Mesendoderm (in vitro differentiated cells): ENCODE measurements around the gene NMU.

Experiments
- DNase-seq: peaks from one replicate; pipeline ENCODE4 v3.0.0; 2013
- H2AK5ac ChIP-seq: 2 replicates; pipeline ENCODE4 v1.6.1; 2013; ENCODE audit warnings: low read length, inconsistent platforms
- H2BK120ac ChIP-seq: 2 replicates; pipeline ENCODE4 v1.6.1; 2013; ENCODE audit warnings: low read depth, mild to moderate bottlenecking, low read length, moderate library complexity, mixed read lengths
- H2BK15ac ChIP-seq: replicated peaks from 2 replicates; pipeline ENCODE4 v1.6.1; 2013; ENCODE audit warnings: low read depth, mild to moderate bottlenecking, moderate library complexity
- H2BK5ac ChIP-seq: 2 replicates; pipeline ENCODE4 v1.6.1; 2013; ENCODE audit warnings: low read length, inconsistent platforms
- H3K18ac ChIP-seq: 2 replicates; pipeline ENCODE4 v1.6.1; 2013; ENCODE audit warnings: mild to moderate bottlenecking, low read length, mixed read lengths
- H3K23ac ChIP-seq: one replicate; pipeline ENCODE4 v1.6.1; 2013; ENCODE audit warnings: low read length
- H3K27ac ChIP-seq: 2 replicates; pipeline ENCODE4 v1.5.1; 2013; ENCODE audit warnings: low read depth, mild to moderate bottlenecking, inconsistent platforms, low read length, moderate library complexity
- H3K27me3 ChIP-seq: 2 replicates; pipeline ENCODE4 v1.6.1; 2013; ENCODE audit warnings: low read length, control low read depth, mild to moderate bottlenecking, inconsistent platforms; ENCODE audit not compliant: insufficient read depth, poor library complexity
- H3K36me3 ChIP-seq: 2 replicates; pipeline ENCODE4 v1.6.1; 2013; ENCODE audit warnings: low read length, inconsistent platforms; ENCODE audit not compliant: control insufficient read depth, insufficient read depth
- H3K4ac ChIP-seq: one replicate; pipeline ENCODE4 v1.6.1; 2013; ENCODE audit warnings: low read depth, mild to moderate bottlenecking, low read length, moderate library complexity
- H3K4me1 ChIP-seq: 2 replicates; pipeline ENCODE4 v1.6.1; 2013; ENCODE audit warnings: low read depth, low read length, inconsistent platforms; ENCODE audit not compliant: control insufficient read depth
- H3K4me2 ChIP-seq: 2 replicates; pipeline ENCODE4 v1.6.1; 2013; ENCODE audit warnings: low read length
- H3K4me3 ChIP-seq: 2 replicates; pipeline ENCODE4 v1.5.1; 2013; ENCODE audit warnings: mild to moderate bottlenecking, low read length
- H3K56ac ChIP-seq: one replicate; pipeline ENCODE4 v1.6.1; 2013; ENCODE audit warnings: low read length
- H3K79me1 ChIP-seq: 2 replicates; pipeline ENCODE4 v1.6.1; 2013; ENCODE audit warnings: low read length, inconsistent platforms
- H3K79me2 ChIP-seq: 2 replicates; pipeline ENCODE4 v1.6.1; 2013; ENCODE audit warnings: mild to moderate bottlenecking, low read length; ENCODE audit not compliant: control insufficient read depth, insufficient read depth
- H3K9ac ChIP-seq: 2 replicates; pipeline ENCODE4 v1.6.1; 2013; ENCODE audit warnings: low read length, inconsistent platforms
- H4K5ac ChIP-seq: one replicate; pipeline ENCODE4 v1.6.1; 2013; ENCODE audit warnings: low read length
- H4K8ac ChIP-seq: one replicate; pipeline ENCODE4 v1.6.1; 2013; ENCODE audit warnings: low read depth, mild to moderate bottlenecking, control low read depth, low read length, moderate library complexity
- WGBS: extraction: QIAGEN DNeasy Blood & Tissue Kit; methylation state at CpG from one replicate; pipeline ENCODE4 v1.1.7; 2013; ENCODE audit warnings: low lambda C conversion rate, missing lambda C conversion rate; ENCODE audit not compliant: insufficient coverage; ENCODE audit errors: extremely low coverage; 5-methylcytosine and 5-hydroxymethylcytosine counted together

Gene NMU

DNA sequence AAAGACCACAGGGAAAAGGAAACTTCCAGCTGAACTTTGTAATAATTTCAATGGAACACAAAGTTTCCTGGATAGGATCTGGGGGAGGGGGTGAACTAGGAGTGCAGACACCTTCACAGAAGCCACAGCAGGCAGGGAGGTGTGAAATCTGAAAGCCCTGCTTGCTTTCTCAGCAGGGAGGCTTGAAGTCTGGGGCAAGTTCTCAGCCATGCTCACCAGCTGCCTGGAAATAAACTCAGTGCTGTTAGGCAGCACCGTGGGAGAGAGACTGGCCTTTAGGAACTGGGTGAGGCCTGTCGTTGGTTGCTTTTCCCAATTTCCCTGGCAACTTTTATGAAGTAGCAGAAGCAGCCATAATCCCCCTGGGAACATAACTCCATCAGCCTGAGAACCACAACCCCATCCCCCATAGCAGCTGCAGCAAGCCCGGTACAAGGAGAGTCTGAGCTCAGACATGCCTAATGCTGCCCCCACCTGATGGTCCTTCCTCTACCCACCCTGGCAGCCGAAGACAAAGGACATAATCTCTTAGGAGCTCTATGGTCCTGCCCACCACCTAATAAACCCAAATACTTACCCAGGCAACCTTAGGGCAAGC lies 39.2 kb upstream of the NMU start:
- H2BK120ac ChIP-seq = no peak overlapping the region

DNA sequence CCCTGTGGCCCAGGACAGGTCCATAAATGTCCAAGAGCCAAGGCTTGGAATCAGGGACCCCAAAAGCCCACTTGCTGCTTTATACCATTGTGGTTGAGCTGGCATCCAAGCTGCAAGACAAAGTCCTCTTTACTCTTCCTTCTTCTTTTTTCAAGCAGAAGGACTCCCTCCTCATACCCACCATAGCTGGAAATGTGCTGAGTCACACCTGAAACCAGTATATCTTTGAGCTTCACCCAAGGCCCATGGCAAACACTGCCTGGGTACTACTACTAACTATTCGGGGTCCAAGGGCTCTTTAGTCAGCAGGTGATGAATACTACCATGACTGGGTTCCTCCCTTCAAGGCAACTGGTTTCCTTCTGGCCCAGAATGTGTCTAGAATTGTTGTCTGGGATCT lies 37.3 kb upstream of the NMU start:
- no peak overlapping the region for H3K9ac ChIP-seq
- no peak overlapping the region for H2BK120ac ChIP-seq
- no peak for DNase-seq
- no peak overlapping the region for H2AK5ac ChIP-seq
- H3K4me2 ChIP-seq = no peak overlapping the region
- no peak overlapping the region for H3K18ac ChIP-seq
- H3K4ac ChIP-seq = no peak overlapping the region
- no peaks in the 10 kb centered on the region for H3K79me2 ChIP-seq
- no peak overlapping the region for H2BK5ac ChIP-seq
- H3K36me3 ChIP-seq = no peaks in the 10 kb centered on the region
- H3K27me3 ChIP-seq = no peaks in the 10 kb centered on the region
- H2BK15ac ChIP-seq = no peak overlapping the region
- no peak overlapping the region for H4K8ac ChIP-seq
- H3K27ac ChIP-seq = no peak overlapping the region
- H3K4me1 ChIP-seq = peaks cover 11% of the 10 kb centered on the region
- H4K5ac ChIP-seq = no peak overlapping the region
- no peak overlapping the region for H3K56ac ChIP-seq
- no peak overlapping the region for H3K4me3 ChIP-seq
- H3K23ac ChIP-seq = no peak overlapping the region
- no CpG with 5 or more reads among the region's 1 CpG for WGBS
- no peaks in the 10 kb centered on the region for H3K79me1 ChIP-seq

More for the DNA sequence above, 39.2 kb upstream of the NMU start:
- peak overlapping the region; percentile 39 for H3K27ac ChIP-seq
- peak overlapping the region; percentile 17 for H3K23ac ChIP-seq
- H3K4ac ChIP-seq = peak overlapping the region; percentile 39
- peak overlapping the region; percentile 39 for H3K18ac ChIP-seq
- DNase-seq = peak; percentile 71
- no peak overlapping the region for H4K5ac ChIP-seq
- H2BK5ac ChIP-seq = peak overlapping the region; percentile 78
- peak overlapping the region; percentile 21 for H3K9ac ChIP-seq
- no peak overlapping the region for H3K4me2 ChIP-seq
- H3K56ac ChIP-seq = peak overlapping the region; percentile 62
- WGBS = no CpG with 5 or more reads among the region's 4 CpGs
- no peaks in the 10 kb centered on the region for H3K79me2 ChIP-seq
- H3K4me3 ChIP-seq = no peak overlapping the region
- H3K4me1 ChIP-seq = peaks cover 11% of the 10 kb centered on the region
- H3K36me3 ChIP-seq = no peaks in the 10 kb centered on the region
- H3K27me3 ChIP-seq = no peaks in the 10 kb centered on the region
- no peak overlapping the region for H2BK15ac ChIP-seq
- no peak overlapping the region for H4K8ac ChIP-seq
- H2AK5ac ChIP-seq = peak overlapping the region; percentile 11
- H3K79me1 ChIP-seq = no peaks in the 10 kb centered on the region

- H2BK15ac ChIP-seq = no peak overlapping the region
- no peak overlapping the region for H3K27ac ChIP-seq
- no peak overlapping the region for H3K23ac ChIP-seq
- no peaks in the 10 kb centered on the region for H3K79me2 ChIP-seq
- peaks cover 11% of the 10 kb centered on the region for H3K4me1 ChIP-seq
- no peak overlapping the region for H3K56ac ChIP-seq
- H3K9ac ChIP-seq = no peak overlapping the region
- H2BK5ac ChIP-seq = no peak overlapping the region
- H3K4me2 ChIP-seq = no peak overlapping the region
- no peaks in the 10 kb centered on the region for H3K27me3 ChIP-seq
- no peak overlapping the region for H4K5ac ChIP-seq
- no peak overlapping the region for H2AK5ac ChIP-seq
- H3K4me3 ChIP-seq = no peak overlapping the region
- H3K36me3 ChIP-seq = no peaks in the 10 kb centered on the region
- DNase-seq = no peak
- H3K18ac ChIP-seq = no peak overlapping the region
- H3K79me1 ChIP-seq = no peaks in the 10 kb centered on the region
- H2BK120ac ChIP-seq = no peak overlapping the region
- H3K4ac ChIP-seq = no peak overlapping the region
- no peak overlapping the region for H4K8ac ChIP-seq
Observed at GRCh38 chr4:55671667-55672066, 35.6 kb upstream of the NMU start.

DNA sequence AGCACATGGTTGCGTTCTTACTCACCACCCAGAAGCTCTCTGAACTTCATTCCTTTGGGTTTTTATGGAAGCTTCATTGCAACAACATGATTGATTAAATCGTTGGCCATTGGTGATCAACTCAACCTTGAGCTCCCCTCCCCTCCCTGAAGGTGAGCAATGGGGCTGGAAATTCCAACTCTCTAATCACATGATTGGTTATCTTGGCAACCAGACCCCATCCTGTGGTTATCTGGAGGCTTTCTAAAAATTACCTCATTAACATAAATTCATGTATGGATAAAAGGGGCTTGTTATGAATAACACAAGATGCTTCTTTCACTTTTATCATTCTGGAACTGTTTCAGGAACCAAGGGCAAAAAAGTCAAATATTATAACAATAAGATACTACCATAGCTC lies 34.6 kb upstream of the NMU start:
- Histone ChIP-seq H3K23ac (no peak overlapping the region), H3K79me1 (no peaks in the 10 kb centered on the region), H3K4me2 (no peak overlapping the region), H3K56ac (no peak overlapping the region), H2BK5ac (no peak overlapping the region), H3K4me1 (peaks cover 9% of the 10 kb centered on the region), H2AK5ac (no peak overlapping the region), H3K79me2 (no peaks in the 10 kb centered on the region), H3K27ac (no peak overlapping the region), H3K27me3 (no peaks in the 10 kb centered on the region), H3K4ac (no peak overlapping the region), H2BK15ac (no peak overlapping the region), H3K18ac (no peak overlapping the region), H3K4me3 (no peak overlapping the region), H4K8ac (no peak overlapping the region), H3K36me3 (no peaks in the 10 kb centered on the region), H4K5ac (no peak overlapping the region), H2BK120ac (no peak overlapping the region), H3K9ac (no peak overlapping the region)
- WGBS = no CpG with 5 or more reads among the region's 2 CpGs
- DNase-seq = no peak

DNA sequence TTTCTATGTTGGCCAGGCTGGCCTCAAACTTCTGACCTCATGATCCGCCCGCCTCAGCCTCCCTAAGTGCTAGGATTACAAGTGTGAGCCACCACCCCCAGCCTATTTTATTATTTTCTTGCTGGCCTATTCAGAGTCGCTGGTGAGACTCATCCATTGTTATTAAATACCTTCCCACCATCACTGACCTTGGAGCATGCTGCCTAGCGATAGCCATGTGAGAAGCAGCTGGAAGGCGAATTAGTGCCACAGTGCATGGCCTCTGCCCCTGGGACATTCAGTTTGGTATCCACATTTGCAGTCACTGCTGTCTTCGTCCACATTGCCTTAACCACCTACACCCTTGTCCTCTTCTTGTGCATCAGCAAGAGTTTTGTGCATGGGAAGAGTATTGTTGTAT lies 32.4 kb upstream of the NMU start:
- Histone ChIP-seq H2BK120ac (no peak overlapping the region), H4K5ac (no peak overlapping the region), H3K27ac (no peak overlapping the region), H3K4me2 (no peak overlapping the region), H3K4me1 (no peaks in the 10 kb centered on the region), H3K9ac (no peak overlapping the region), H3K79me1 (no peaks in the 10 kb centered on the region), H4K8ac (no peak overlapping the region), H3K4me3 (no peak overlapping the region), H2BK5ac (no peak overlapping the region), H3K4ac (no peak overlapping the region), H2BK15ac (no peak overlapping the region), H3K79me2 (no peaks in the 10 kb centered on the region), H3K23ac (no peak overlapping the region), H3K56ac (no peak overlapping the region), H3K27me3 (no peaks in the 10 kb centered on the region), H3K36me3 (no peaks in the 10 kb centered on the region), H2AK5ac (no peak overlapping the region), H3K18ac (no peak overlapping the region)
- no peak for DNase-seq
- no CpG with 5 or more reads among the region's 6 CpGs for WGBS

GRCh38 chr4:55666535-55666934 lies 30.4 kb upstream of the NMU start:
- H2BK5ac ChIP-seq = no peak overlapping the region
- H4K5ac ChIP-seq = no peak overlapping the region
- H2AK5ac ChIP-seq = no peak overlapping the region
- H3K36me3 ChIP-seq = no peaks in the 10 kb centered on the region
- H3K23ac ChIP-seq = no peak overlapping the region
- no CpG with 5 or more reads among the region's 1 CpG for WGBS
- no peak overlapping the region for H3K9ac ChIP-seq
- H2BK120ac ChIP-seq = no peak overlapping the region
- no peak overlapping the region for H3K4ac ChIP-seq
- H3K79me1 ChIP-seq = no peaks in the 10 kb centered on the region
- H3K4me3 ChIP-seq = no peak overlapping the region
- H3K4me1 ChIP-seq = no peaks in the 10 kb centered on the region
- H3K18ac ChIP-seq = no peak overlapping the region
- H4K8ac ChIP-seq = no peak overlapping the region
- H3K27ac ChIP-seq = no peak overlapping the region
- no peak for DNase-seq
- H2BK15ac ChIP-seq = no peak overlapping the region
- no peak overlapping the region for H3K4me2 ChIP-seq
- H3K27me3 ChIP-seq = no peaks in the 10 kb centered on the region
- no peaks in the 10 kb centered on the region for H3K79me2 ChIP-seq
- no peak overlapping the region for H3K56ac ChIP-seq
